Measurements from ENCODE around the gene FAM98C.
A peak's percentile ranks its signal among the peaks of the same experiment; 100 is the strongest.

The FAM98C gene

GRCh38 chr19:38375748-38376147, 27.1 kb upstream of the FAM98C start:
- peaks cover 48% of the 10 kb centered on the region for H3K36me3 ChIP-seq (ENCODE audit: insufficient read depth, low read length)
- peak overlapping the region; percentile 91 for H3K9ac ChIP-seq (ENCODE audit: low read depth, low read length)
- H3K4me2 ChIP-seq (ENCODE audit: insufficient read depth, low read length): peak overlapping the region; percentile 93
- H3K79me2 ChIP-seq (ENCODE audit: insufficient read depth, low read length): peaks cover 48% of the 10 kb centered on the region
- H2AFZ ChIP-seq (ENCODE audit: low read depth, low read length): no peak overlapping the region
- H3K9me3 ChIP-seq (ENCODE audit: insufficient read depth, low read length, severe bottlenecking): no peaks in the 10 kb centered on the region
- H3K4me1 ChIP-seq (ENCODE audit: insufficient read depth, low read length): peaks cover 26% of the 10 kb centered on the region
- H3K27me3 ChIP-seq (ENCODE audit: insufficient read depth, low read length, poor library complexity): no peaks in the 10 kb centered on the region
- no peak for ATAC-seq (ENCODE audit: insufficient read depth, low read depth)
- H4K20me1 ChIP-seq (ENCODE audit: insufficient read depth, low read length): peaks cover 33% of the 10 kb centered on the region
- peak overlapping the region; percentile 91 to 94 for H3K4me3 ChIP-seq (ENCODE audit: low read depth in 1 of 2, low read length in 2 of 2)
- TF ChIP-seq EZH2 (IDR thresholded peaks at IDR 0.05; ENCODE audit: borderline replicate concordance, low read depth, low read length, severe bottlenecking) (no peak), CTCF (IDR thresholded peaks at IDR 0.05; ENCODE audit: borderline replicate concordance, extremely low read depth, low read length, poor library complexity, severe bottlenecking) (no peak)
- H3K27ac ChIP-seq (ENCODE audit: low read length): peak overlapping the region; percentile 90
- DNase-seq: no peak

- Histone ChIP-seq H3K27me3 (ENCODE audit: insufficient read depth, low read length, poor library complexity) (no peaks in the 10 kb centered on the region), H3K79me2 (ENCODE audit: insufficient read depth, low read length) (peaks cover 48% of the 10 kb centered on the region), H4K20me1 (ENCODE audit: insufficient read depth, low read length) (peaks cover 41% of the 10 kb centered on the region), H3K4me1 (ENCODE audit: insufficient read depth, low read length) (peaks cover 29% of the 10 kb centered on the region), H3K9me3 (ENCODE audit: insufficient read depth, low read length, severe bottlenecking) (no peaks in the 10 kb centered on the region), H2AFZ (ENCODE audit: low read depth, low read length) (no peak overlapping the region), H3K36me3 (ENCODE audit: insufficient read depth, low read length) (peaks cover 57% of the 10 kb centered on the region), H3K27ac (ENCODE audit: low read length) (peak overlapping the region; percentile 37; the same call in 1 of the 2 replicates), H3K4me3 (ENCODE audit: low read depth in 1 of 2, low read length in 2 of 2) (peak overlapping the region in 1 of 2 experiments; percentile 91; a peak in 2 of 4 replicates), H3K4me2 (ENCODE audit: insufficient read depth, low read length) (peak overlapping the region; percentile 93), H3K9ac (ENCODE audit: low read depth, low read length) (peak overlapping the region; percentile 91)
- DNase-seq: no peak
- ATAC-seq (ENCODE audit: insufficient read depth, low read depth): no peak
- TF ChIP-seq EZH2 (IDR thresholded peaks at IDR 0.05; ENCODE audit: borderline replicate concordance, low read depth, low read length, severe bottlenecking): no peak
- TF ChIP-seq CTCF (IDR thresholded peaks at IDR 0.05; ENCODE audit: borderline replicate concordance, extremely low read depth, low read length, poor library complexity, severe bottlenecking): no peak
Measured at GRCh38 chr19:38376576-38376975, 26.3 kb upstream of the FAM98C start.

GRCh38 chr19:38377052-38377451, 25.8 kb upstream of the FAM98C start:
- H3K9ac ChIP-seq (ENCODE audit: low read depth, low read length): 0 out of 2 replicates have a peak overlapping the region, but pooled peaks have one; percentile 91
- no peak for DNase-seq
- H3K4me1 ChIP-seq (ENCODE audit: insufficient read depth, low read length): peaks cover 29% of the 10 kb centered on the region
- H3K27me3 ChIP-seq (ENCODE audit: insufficient read depth, low read length, poor library complexity): no peaks in the 10 kb centered on the region
- TF ChIP-seq EZH2 (IDR thresholded peaks at IDR 0.05; ENCODE audit: borderline replicate concordance, low read depth, low read length, severe bottlenecking): no peak
- TF ChIP-seq CTCF (IDR thresholded peaks at IDR 0.05; ENCODE audit: borderline replicate concordance, extremely low read depth, low read length, poor library complexity, severe bottlenecking): no peak
- H3K4me2 ChIP-seq (ENCODE audit: insufficient read depth, low read length): peak overlapping the region; percentile 93; the same call in 1 of the 2 replicates
- 0 out of 2 replicates have a peak overlapping the region, but pooled peaks have one; percentile 37 for H3K27ac ChIP-seq (ENCODE audit: low read length)
- no peak overlapping the region for H2AFZ ChIP-seq (ENCODE audit: low read depth, low read length)
- no peak for ATAC-seq (ENCODE audit: insufficient read depth, low read depth)
- H3K36me3 ChIP-seq (ENCODE audit: insufficient read depth, low read length): peaks cover 61% of the 10 kb centered on the region
- H4K20me1 ChIP-seq (ENCODE audit: insufficient read depth, low read length): peaks cover 44% of the 10 kb centered on the region
- peaks cover 48% of the 10 kb centered on the region for H3K79me2 ChIP-seq (ENCODE audit: insufficient read depth, low read length)
- H3K9me3 ChIP-seq (ENCODE audit: insufficient read depth, low read length, severe bottlenecking): no peaks in the 10 kb centered on the region
- 0 out of 4 replicates have a peak overlapping the region, but pooled peaks of 1 of the 2 experiments have one; percentile 91 for H3K4me3 ChIP-seq (ENCODE audit: low read depth in 1 of 2, low read length in 2 of 2)
